A549 (cell line): ENCODE results near the gene AQP6. TPM values are rescaled to one million over a fixed set of nuclear protein-coding genes. Genes with fewer than 3 reads are reported as not detected.

Experiments used
- ATAC-seq, 2 experiments: fragments of 200-7000 bp in 1 of 2; fragments of >200 bp in 1 of 2; cut with Nextera tagmentation in 1 of 2; cut with Tn5 transposase in 1 of 2; 3 replicates each; pipeline versions ENCODE4 v1.8.0 to v1.9.1; 2018 to 2020; ENCODE audit warnings: mild to moderate bottlenecking in 1 of 2, moderate library complexity in 1 of 2
- CTCF ChIA-PET: fragments of 300-600 bp; sonication (Branson Sonifier 250); formaldehyde crosslinking; extraction: SDS; loops from one replicate; lab custom pipeline; 2021; ENCODE audit warnings: antibody characterized with exemption, inconsistent platforms; lab: Yijun Ruan, JAX
- POLR2A ChIA-PET: fragments of 350-600 bp; formaldehyde crosslinking; extraction: SDS; loops from one replicate; lab custom pipeline; 2021; ENCODE audit warnings: antibody characterized with exemption, inconsistent platforms; lab: Yijun Ruan, JAX
- DNase-seq, 2 experiments: peaks; one replicate each; pipeline versions ENCODE4 v3.0.0 to v3.0.0-alpha.2; 2011 to 2016; ENCODE audit warnings: low read depth in 1 of 2, low spot score in 1 of 2
- FAIRE-seq: peaks from 2 replicates; lab custom pipeline; 2011; peaks lifted over from hg19 to GRCh38; lab: Jason Lieb, UNC
- H3K27ac ChIP-seq, 2 experiments: fragments of >200 bp; sonication (Bioruptor Twin); formaldehyde crosslinking; 3 replicates each; pipeline ENCODE4 v1.5.1; 2016 to 2017
- H3K4me1 ChIP-seq: fragments of >200 bp; sonication (Bioruptor Twin); formaldehyde crosslinking; 3 replicates; pipeline ENCODE4 v1.6.1; 2016
- H3K4me2 ChIP-seq: fragments of >200 bp; sonication (Bioruptor Twin); formaldehyde crosslinking; 3 replicates; pipeline ENCODE4 v1.6.1; 2016
- H3K4me3 ChIP-seq: fragments of >200 bp; sonication (Bioruptor Twin); formaldehyde crosslinking; 3 replicates; pipeline ENCODE4 v1.5.1; 2016
- H3K9me3 ChIP-seq: fragments of >200 bp; sonication (Bioruptor Twin); formaldehyde crosslinking; 3 replicates; pipeline ENCODE4 v1.6.1; 2016
- CHD2 ChIP-seq: fragments of 150-350 bp; IDR thresholded peaks from 2 replicates; pipeline ENCODE4 v1.6.1; 2014; ENCODE audit warnings: low read length; ENCODE audit not compliant: partially characterized antibody
- EP300 ChIP-seq, 2 experiments: fragments of >200 bp; sonication (Bioruptor Twin); formaldehyde crosslinking; IDR thresholded peaks; 2 replicates in 1 of 2; 3 replicates in 1 of 2; pipeline ENCODE4 v1.6.1; 2016 to 2017
- FOSL2 ChIP-seq, 2 experiments: fragments of 450-650 bp in 1 of 2; fragments of >200 bp in 1 of 2; sonication (Bioruptor Twin) in 1 of 2; formaldehyde crosslinking; IDR thresholded peaks; 2 replicates each; pipeline versions ENCODE4 v1.5.0 to v1.6.1; 2016 to 2020; ENCODE audit warnings: mild to moderate bottlenecking in 1 of 2, moderate library complexity in 1 of 2
- JUN ChIP-seq, 2 experiments: fragments of >200 bp; sonication (Bioruptor Twin); formaldehyde crosslinking; IDR thresholded peaks; 2 replicates in 1 of 2; 3 replicates in 1 of 2; pipeline ENCODE4 v1.6.1; 2016 to 2017
- JUNB ChIP-seq: fragments of >200 bp; sonication (Bioruptor Twin); formaldehyde crosslinking; IDR thresholded peaks from 2 replicates; pipeline ENCODE4 v1.6.1; 2016
- KDM1A ChIP-seq: fragments of 200-600 bp; sonication (generic); IDR thresholded peaks from 2 replicates; pipeline ENCODE4 v1.6.1; 2016; ENCODE audit warnings: low read depth, mild to moderate bottlenecking
- MAFK ChIP-seq: fragments of 450-650 bp; IDR thresholded peaks from 2 replicates; pipeline ENCODE4 v1.6.1; 2014; ENCODE audit not compliant: partially characterized antibody
- MAX ChIP-seq: IDR thresholded peaks from 2 replicates; pipeline ENCODE4 v1.6.1; 2012
- MAZ ChIP-seq: fragments of 150-350 bp; IDR thresholded peaks from 2 replicates; pipeline ENCODE4 v1.6.1; 2014; ENCODE audit warnings: antibody characterized with exemption, low read depth, low read length, borderline replicate concordance
- PHF8 ChIP-seq: fragments of 200-600 bp; sonication (generic); IDR thresholded peaks from 2 replicates; pipeline ENCODE4 v1.6.1; 2016; ENCODE audit warnings: low read depth, mild to moderate bottlenecking, antibody characterized with exemption, moderate library complexity, borderline replicate concordance
- POLR2AphosphoS2 ChIP-seq: conservative IDR thresholded peaks from 2 replicates; pipeline ENCODE4 v1.6.1; 2012; ENCODE audit warnings: low read length, improper control_type of control experiment, inconsistent platforms
- RCOR1 ChIP-seq: fragments of 150-350 bp; IDR thresholded peaks from 2 replicates; pipeline ENCODE4 v1.6.1; 2014; ENCODE audit warnings: antibody characterized with exemption, low read length, low read depth
- REST ChIP-seq: fragments of 200-600 bp; sonication (generic); IDR thresholded peaks from 2 replicates; pipeline ENCODE4 v1.6.1; 2016; ENCODE audit warnings: antibody characterized with exemption, mild to moderate bottlenecking, moderate library complexity
- RNF2 ChIP-seq: fragments of 200-600 bp; sonication (generic); IDR thresholded peaks from 2 replicates; pipeline ENCODE4 v1.6.1; 2016; ENCODE audit warnings: low read depth, mild to moderate bottlenecking, antibody characterized with exemption, moderate library complexity, borderline replicate concordance
- SREBF2 ChIP-seq: fragments of 450-650 bp; IDR thresholded peaks from 2 replicates; pipeline ENCODE4 v1.6.1; 2014; ENCODE audit warnings: mild to moderate bottlenecking, moderate library complexity
- TP53 ChIP-seq: fragments of 250-450 bp; sonication (Bioruptor Pico); IDR thresholded peaks from 2 replicates; pipeline ENCODE4 v1.5.0; 2021; ENCODE audit warnings: mild to moderate bottlenecking, moderate library complexity
- USF2 ChIP-seq: fragments of 450-650 bp; IDR thresholded peaks from 2 replicates; pipeline ENCODE4 v1.6.1; 2014; ENCODE audit warnings: antibody characterized with exemption
- ZC3H11A ChIP-seq: fragments of 450-650 bp; IDR thresholded peaks from 2 replicates; pipeline ENCODE4 v1.6.1; 2014; ENCODE audit warnings: antibody characterized with exemption, mild to moderate bottlenecking
- WGBS: methylation state at CpG from one replicate; pipeline ENCODE4 v1.1.6; 2017; ENCODE audit errors: missing lambda C conversion rate; 5-methylcytosine and 5-hydroxymethylcytosine counted together
- polyA minus RNA-seq: library from RNA; depleted of rRNA, polyadenylated mRNA; stranded (reverse); fragments of >200 nt; gene quantifications from 2 replicates; pipeline ENCODE4 v1.2.3, GENCODE V29; 2011; rRNA and poly(A)+ RNA removed
- polyA plus RNA-seq, 4 experiments: library from polyadenylated mRNA; depleted of rRNA in 3 of 4; stranded (reverse); fragments of >200 nt; fragmentation: RNase III in 1 of 4; extraction: RNeasy Plus Mini Kit Qiagen cat#74134 plus additional on column Dnase treatment in 1 of 4; gene quantifications; 2 replicates in 3 of 4; 3 replicates in 1 of 4; pipeline ENCODE4 v1.2.3, GENCODE V29; 2011 to 2017

Gene AQP6
- polyA plus RNA-seq (2011; rRNA removed) (0.05 TPM in 1 of 2 replicates, not detected in the other), polyA plus RNA-seq (2017; fragmentation: RNase III; extraction: RNeasy Plus Mini Kit Qiagen cat#74134 plus additional on column Dnase treatment) (0.04 to 0.21 TPM in 2 of 3 replicates, not detected in the other), polyA minus RNA-seq (not detected in 2 replicates)
- 0.01 and 0.04 TPM in 2 replicates for polyA plus RNA-seq (2012; cell fraction: cytosol; rRNA removed)
- 0.06 and 0.24 TPM in 2 replicates for polyA plus RNA-seq (2012; cell fraction: nucleus; rRNA removed)

- 80% methylated on average over 18 of the region's 18 CpGs for WGBS
- CTCF ChIA-PET: interaction anchor here (0.7 to 29.8 kb wide), 4 partner anchors 14 to 101 kb away, joined by 3 to 708 read pairs (median 171); partner anchors contain the start of genes ASIC1 and SMARCD1
- ATAC-seq (no peak), FAIRE-seq (no peak), DNase-seq (no peak)
- no peaks in the 10 kb centered on the region for H3K9me3 ChIP-seq
- H3K4me2 ChIP-seq: no peak within 1 kb of the TSS
- H3K4me3 ChIP-seq: no peak within 1 kb of the TSS
- no peaks in the 10 kb centered on the region for H3K4me1 ChIP-seq
- POLR2A ChIA-PET: no interaction called here
- TF ChIP-seq MAZ (no peak), TP53 (CRISPR knock-in tag) (no peak), JUNB (no peak), KDM1A (no peak), RNF2 (no peak), REST (no peak), RCOR1 (no peak), FOSL2 (IDR thresholded peaks at IDR 0.05) (no peak), FOSL2 (CRISPR knock-in tag; IDR thresholded peaks at IDR 0.05) (no peak), EP300 (IDR thresholded peaks at IDR 0.05) (no peak), POLR2AphosphoS2 (no peak), USF2 (no peak), JUN (IDR thresholded peaks at IDR 0.05) (no peak)
- no peak within 1 kb of the TSS for H3K27ac ChIP-seq
Observed at GRCh38 chr12:49972641-49973360, at the start of gene AQP6. Gene AQP6, plus strand, starts transcription at chr12:49972947. Its CDS starts 227 bp downstream, at chr12:49973174.

- H3K9me3 ChIP-seq: no peaks in the 10 kb centered on the region
- no peak overlapping the region for H3K4me3 ChIP-seq
- no peak overlapping the region for H3K4me2 ChIP-seq
- no peak overlapping the region for H3K27ac ChIP-seq
- FAIRE-seq (no peak), ATAC-seq (no peak; a peak in 1 of 6 replicates)
- CTCF ChIA-PET: interaction anchor here (1.0 to 1.1 kb wide), 2 partner anchors 43 to 133 kb away, joined by 3 to 4 read pairs; no protein-coding TSS in a partner anchor
- no peaks in the 10 kb centered on the region for H3K4me1 ChIP-seq
- TF ChIP-seq CHD2: no peak
- no peak for TF ChIP-seq MAX
- TF ChIP-seq PHF8: no peak
- no peak for TF ChIP-seq MAFK
- TF ChIP-seq ZC3H11A: no peak
- no peak for TF ChIP-seq SREBF2
- no peak for TF ChIP-seq RNF2
- TF ChIP-seq, all 56 proteins: peak for 0
- 85% methylated on average over 7 of the region's 7 CpGs for WGBS
- DNase-seq: no peak
- POLR2A ChIA-PET: no interaction called here
Observed at GRCh38 chr12:49923035-49923644, 49.6 kb upstream of the AQP6 start.
